G401.6 (cell line): ENCODE data around the gene GUSB.
"Not testable (repeated sequence)": the region's sequence is repeated elsewhere in the genome, so short reads cannot be mapped to it uniquely, and the experiment has no call there.

Source experiments
- FAIRE-seq: peaks from 2 replicates; lab custom pipeline; 2012; peaks lifted over from hg19 to GRCh38; lab: Jason Lieb, UNC

Gene GUSB

GRCh38 chr7:65975814-65976445 lies 6.1 kb downstream of the GUSB start:
- FAIRE-seq: no peak

DNA sequence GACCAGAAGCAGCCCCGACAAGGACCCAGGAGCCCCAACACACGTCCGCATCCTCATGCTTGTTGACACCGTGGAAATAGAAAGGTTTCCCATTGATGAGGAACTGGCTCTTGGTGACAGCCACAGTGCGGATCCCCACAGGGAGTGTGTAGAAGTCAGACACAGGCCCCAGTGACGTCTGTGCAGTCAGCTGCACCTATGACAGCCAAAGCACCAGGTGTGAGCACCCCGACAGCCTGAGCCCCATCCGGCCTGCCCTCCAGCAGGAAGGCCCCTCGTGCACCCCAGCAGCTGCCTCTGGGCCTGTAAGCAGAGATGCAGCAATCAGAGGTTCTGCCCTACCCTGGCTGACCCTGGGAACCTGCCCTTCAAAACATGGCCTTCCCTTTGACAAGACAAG lies 7.1 kb downstream of the GUSB start:
- FAIRE-seq: no peak

GRCh38 chr7:65974191-65974801 lies 7.7 kb downstream of the GUSB start:
- no peak for FAIRE-seq

GRCh38 chr7:65972976-65973375 lies 9.0 kb downstream of the GUSB start:
- FAIRE-seq: no peak

DNA sequence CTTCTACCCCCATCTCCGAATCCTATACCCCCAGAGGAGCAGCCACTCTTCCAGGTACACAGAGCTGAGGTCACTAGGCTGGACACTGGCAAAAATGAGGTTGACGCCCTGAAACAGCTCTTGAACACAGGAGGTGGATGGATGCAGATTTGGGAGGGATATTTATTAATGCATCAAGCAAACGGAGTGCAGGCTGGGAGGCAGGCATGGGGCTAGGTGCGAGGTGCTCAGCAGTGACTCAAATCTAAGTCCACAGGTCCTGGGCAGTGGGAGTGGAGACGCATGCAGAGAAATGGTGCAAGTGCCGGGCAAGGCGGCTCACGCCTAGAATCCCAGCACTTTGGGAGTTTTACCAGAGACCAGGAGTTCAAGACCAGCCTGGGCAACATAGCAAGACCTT lies 11.0 kb downstream of the GUSB start:
- FAIRE-seq: no peak

DNA sequence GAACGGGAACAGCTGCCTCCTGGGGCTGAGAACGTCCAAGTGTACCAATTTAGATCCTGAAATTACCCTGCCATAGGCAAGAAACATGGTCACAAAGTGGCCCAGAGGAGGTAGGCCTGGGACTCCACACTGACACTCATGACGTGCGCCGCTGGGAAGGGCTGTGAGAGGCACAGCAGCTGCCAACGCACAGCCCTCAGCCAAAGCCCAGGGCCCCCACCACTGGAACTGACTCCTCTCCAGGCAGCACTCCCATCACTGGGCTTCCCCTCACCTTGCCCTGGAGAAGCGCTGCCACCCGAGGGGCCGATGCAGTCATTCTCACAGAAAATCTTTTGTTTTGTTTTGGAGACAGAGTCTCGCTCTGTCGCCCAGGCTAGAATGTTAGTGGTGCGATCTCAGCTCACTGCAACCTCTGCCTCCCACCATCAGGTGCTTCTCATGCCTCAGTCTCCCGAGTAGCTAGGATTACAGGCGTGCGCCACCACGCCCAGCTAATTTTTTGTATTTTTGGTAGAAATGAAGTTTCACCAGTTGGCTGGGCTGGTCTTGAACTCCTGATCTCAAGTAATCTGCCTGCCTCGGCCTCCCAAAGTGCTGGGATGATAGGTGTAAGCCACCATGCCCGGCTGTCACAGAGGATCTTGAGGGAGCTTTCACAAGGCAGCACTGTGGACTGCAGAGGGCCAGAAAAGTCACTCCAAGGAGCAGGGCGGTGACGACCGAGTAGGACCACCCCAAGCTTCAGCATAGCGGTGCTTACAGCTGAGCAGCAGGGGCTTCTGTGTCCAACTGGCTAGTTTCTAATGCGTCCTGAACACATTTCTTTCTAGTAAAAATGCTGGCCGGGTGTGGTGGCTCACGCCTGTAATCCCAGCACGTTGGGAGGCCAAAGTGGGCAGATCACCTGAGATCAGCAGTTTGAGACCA lies 13.5 kb downstream of the GUSB start:
- no peak for FAIRE-seq

GRCh38 chr7:65967361-65968155 lies 14.5 kb downstream of the GUSB start:
- no peak for FAIRE-seq

DNA sequence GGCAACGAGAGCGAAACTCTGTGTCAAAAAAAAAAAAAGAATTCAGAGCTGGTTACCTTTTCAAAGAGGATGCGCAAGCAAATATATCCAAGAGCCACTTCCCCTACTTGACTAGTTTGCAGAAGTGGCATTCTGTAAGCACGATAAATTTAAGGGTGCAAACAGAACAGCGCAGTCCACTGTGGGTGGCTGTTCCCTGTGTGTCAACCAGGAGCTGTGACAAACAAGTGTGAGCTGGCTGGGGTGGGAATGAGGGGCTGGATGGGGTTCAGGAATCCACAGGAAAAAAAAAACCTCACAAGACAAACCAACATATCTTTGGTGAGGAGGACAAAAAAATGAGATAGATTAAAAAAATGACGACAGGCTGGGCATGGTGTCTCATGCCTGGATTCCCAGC lies 15.9 kb downstream of the GUSB start:
- no peak for FAIRE-seq

GRCh38 chr7:65964671-65965070 lies 17.3 kb downstream of the GUSB start:
- FAIRE-seq: not testable (repeated sequence)

- no peak for FAIRE-seq
These were observed 20.0 kb downstream of the GUSB start for GRCh38 chr7:65962033-65962432.

DNA sequence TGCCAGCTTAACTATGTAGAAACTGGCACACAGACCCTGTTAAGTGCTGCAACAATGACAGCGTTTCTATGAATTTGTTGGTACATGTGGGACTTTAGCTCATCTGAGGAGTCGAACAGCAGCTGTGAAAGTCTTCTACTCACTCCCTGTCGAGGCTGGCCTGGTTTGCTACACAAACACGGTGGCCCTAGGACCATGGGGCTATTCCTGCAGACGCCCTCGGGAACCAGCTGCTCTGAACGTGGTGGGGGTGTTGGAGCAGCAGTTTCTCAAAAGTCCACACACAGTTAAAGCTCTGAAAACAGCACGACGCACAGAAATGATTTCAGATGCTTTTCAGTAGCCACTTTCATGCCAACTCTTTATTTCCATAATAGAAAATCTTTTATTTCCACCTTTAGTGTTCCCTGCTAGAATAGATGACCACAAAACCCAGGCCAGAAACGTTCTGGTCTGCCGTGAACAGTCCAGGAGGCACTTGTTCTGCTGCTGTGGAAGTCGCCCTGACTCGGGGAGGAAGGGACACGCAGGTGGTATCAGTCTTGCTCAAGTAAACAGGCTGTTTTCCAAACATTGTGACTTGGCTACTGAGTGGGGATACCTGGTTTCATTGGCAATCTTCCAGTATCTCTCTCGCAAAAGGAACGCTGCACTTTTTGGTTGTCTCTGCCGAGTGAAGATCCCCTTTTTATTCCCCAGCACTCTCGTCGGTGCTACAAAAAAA lies 21.5 kb downstream of the GUSB start:
- no peak for FAIRE-seq

- FAIRE-seq: no peak
These were observed 26.3 kb downstream of the GUSB start for GRCh38 chr7:65955718-65956117.

- FAIRE-seq: no peak
These were observed 28.0 kb downstream of the GUSB start for GRCh38 chr7:65953890-65954450.

DNA sequence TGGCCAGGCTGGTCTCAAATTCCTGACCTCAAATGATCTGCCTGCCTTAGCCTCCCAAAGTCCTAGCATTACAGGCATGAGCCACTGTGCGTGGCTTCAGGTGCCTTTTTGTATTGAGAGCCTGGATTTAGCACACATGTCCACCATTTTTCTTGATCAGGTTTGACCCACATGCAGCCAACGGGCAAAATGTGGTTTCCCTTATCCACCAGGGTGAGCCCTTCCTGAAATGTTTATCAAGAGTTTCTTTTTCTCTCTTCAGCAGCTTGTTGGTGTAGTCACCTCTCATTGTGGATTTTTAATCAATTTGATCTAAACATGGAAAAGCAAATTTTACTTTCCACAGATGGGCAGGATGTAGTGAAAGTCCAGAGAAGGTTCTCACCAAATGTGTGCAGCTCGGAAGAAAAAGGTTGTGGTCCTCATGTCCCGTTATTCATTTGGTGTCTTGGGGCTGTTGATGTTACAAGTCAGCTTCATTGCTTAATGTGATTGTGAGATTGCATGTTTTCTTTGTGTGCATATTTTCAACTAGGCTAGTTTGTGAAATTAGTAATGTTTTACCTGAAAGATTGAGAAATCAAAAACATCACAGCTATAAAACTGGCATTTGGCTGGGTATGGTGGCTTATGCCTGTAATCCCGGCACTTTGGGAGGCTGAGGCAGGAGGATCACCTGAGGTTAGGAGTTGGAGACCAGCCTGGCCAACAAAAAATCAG lies 28.9 kb downstream of the GUSB start:
- no peak for FAIRE-seq

GRCh38 chr7:65951837-65952578 lies 30.0 kb downstream of the GUSB start:
- FAIRE-seq: no peak

- FAIRE-seq: no peak
These were observed 35.1 kb downstream of the GUSB start for GRCh38 chr7:65946904-65947303.

DNA sequence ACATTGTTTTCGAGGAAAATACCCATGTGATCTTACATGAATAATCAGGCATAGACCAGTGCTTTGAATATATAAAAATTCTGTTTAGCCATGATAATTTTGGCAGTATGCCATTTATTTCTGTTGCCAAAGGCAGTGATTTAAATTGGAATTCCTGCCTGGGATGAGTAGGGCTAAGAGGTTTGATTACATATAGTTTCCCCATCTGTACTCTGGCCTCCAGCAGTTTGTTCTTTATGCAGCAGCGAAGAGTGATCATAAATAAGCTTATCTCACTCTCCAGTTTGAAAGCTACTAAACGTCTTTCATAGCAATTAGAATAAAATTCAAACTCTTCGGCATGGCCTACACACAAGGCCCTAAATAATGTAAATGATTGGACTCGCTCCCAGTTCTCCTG lies 36.2 kb downstream of the GUSB start:
- FAIRE-seq: not testable (repeated sequence)

DNA sequence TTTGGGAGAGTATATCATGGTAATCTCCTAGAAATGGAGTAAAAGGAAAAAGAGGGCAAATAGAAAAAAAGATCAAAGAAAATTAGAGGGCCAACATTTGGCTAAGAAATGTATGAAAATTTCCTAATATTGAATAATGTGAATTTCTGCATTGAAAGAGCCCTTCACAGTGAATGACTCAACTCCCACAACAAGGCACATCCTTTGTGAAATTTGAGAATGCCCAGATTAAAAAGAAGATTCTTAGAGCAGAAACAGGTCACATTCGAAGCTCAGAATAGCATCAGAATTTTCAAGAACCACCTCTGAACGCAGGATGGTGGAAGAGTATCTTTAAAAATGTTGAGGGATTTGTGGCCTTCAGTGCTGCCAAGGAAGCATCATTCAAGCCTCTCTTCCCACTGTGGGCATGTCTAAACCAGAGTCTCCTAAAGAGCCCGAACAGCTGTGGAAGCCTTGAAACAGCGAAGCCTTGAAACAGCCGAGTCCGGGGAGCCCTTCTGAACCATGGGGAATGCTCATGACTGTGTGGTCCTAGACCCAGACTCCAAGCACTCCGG lies 43.6 kb downstream of the GUSB start:
- FAIRE-seq: no peak

DNA sequence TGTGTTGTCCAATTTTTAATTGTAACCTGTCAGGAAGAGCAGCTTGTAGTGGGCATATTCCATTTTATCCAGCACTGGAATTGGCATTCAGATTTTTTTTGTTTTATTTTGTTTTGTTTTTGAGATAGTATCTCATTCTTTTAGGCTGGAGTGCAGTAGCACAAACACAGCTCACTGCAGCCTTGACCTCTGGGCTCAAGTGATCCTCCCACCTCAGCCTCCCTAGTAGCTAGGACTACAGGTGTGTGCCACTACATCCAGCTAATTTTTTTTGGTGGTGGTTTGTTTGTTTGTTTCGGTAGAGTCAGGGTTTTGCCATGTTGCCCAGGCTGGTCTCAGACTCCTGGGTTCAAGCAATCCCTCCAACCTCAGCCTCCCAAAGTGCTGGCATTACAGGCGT lies 44.7 kb downstream of the GUSB start:
- no peak for FAIRE-seq

DNA sequence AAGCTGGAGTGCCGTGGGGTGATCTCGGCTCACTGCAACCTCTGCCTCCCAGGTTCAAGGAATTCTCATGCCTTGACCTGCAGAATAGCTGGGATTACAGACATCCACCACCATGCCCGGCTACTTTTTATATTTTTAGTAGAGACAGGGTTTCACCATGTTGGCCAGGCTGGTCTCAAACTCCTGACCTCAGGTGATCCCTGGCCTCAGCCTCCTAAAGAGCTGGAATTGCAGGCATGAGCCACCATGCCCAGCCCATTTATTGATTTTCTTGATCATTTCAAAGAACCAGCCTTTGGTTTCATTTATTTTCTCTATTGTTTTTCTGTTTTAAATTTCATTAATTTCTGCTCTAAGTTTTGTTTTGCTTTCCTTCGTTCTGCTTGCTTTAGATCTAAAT lies 50.3 kb downstream of the GUSB start:
- FAIRE-seq: no peak
